ENCODE measurements around the gene DISC1.
"Not testable (repeated sequence)": the region's sequence is repeated elsewhere in the genome, so short reads cannot be mapped to it uniquely, and the experiment has no call there.

DNA sequence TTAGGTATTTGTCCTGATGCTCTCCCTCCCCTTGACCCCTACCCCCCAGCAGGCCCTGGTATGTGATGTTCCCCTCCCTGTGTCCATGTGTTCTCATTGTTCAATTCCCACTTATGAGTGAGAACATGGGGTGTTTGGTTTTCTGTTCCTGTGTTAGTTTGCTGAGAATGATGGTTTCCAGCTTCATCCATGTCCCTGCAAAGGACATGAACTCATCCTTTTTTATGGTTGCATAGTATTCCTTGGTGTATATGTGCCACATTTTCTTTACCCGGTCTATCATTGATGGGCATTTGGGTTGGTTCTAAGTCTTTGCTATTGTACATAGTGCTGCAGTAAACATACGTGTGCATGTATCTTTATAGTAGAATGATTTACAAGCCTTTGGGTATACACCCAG lies 10.3 kb downstream of the DISC1 start:
- TF ChIP-seq, protein P1, sequence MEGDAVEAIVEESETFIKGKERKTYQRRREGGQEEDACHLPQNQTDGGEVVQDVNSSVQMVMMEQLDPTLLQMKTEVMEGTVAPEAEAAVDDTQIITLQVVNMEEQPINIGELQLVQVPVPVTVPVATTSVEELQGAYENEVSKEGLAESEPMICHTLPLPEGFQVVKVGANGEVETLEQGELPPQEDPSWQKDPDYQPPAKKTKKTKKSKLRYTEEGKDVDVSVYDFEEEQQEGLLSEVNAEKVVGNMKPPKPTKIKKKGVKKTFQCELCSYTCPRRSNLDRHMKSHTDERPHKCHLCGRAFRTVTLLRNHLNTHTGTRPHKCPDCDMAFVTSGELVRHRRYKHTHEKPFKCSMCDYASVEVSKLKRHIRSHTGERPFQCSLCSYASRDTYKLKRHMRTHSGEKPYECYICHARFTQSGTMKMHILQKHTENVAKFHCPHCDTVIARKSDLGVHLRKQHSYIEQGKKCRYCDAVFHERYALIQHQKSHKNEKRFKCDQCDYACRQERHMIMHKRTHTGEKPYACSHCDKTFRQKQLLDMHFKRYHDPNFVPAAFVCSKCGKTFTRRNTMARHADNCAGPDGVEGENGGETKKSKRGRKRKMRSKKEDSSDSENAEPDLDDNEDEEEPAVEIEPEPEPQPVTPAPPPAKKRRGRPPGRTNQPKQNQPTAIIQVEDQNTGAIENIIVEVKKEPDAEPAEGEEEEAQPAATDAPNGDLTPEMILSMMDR (conservative IDR thresholded peaks at IDR 0.05 in 1 of 2, IDR thresholded peaks at IDR 0.05 in 1 of 2; ENCODE audit: low read depth in 1 of 2, low read length in 2 of 2): not testable (repeated sequence)
- not testable (repeated sequence) for TF ChIP-seq EZH2 (IDR thresholded peaks at IDR 0.05; ENCODE audit: low read length, missing control alignments)

All from fibroblast of lung (primary cell).